Progenitor cell of endocrine pancreas (in vitro differentiated cells): ENCODE measurements around the gene FARS2. TPM values are rescaled to one million over a fixed set of nuclear protein-coding genes. Genes with fewer than 3 reads are reported as not detected.

Experiments
- DNase-seq: peaks from one replicate; pipeline ENCODE4 v3.0.0; 2021; ENCODE audit warnings: low spot score; ENCODE audit not compliant: unreplicated experiment
- H3K27ac Mint-ChIP-seq: 2 replicates; pipeline ENCODE4 v1.8.0; 2021; ENCODE audit warnings: mild to moderate bottlenecking, moderate library complexity, mixed read lengths
- H3K27me3 Mint-ChIP-seq: 2 replicates; pipeline ENCODE4 v1.8.0; 2021; ENCODE audit warnings: mixed read lengths
- H3K36me3 Mint-ChIP-seq: 2 replicates; pipeline ENCODE4 v1.8.0; 2022; ENCODE audit warnings: mixed read lengths; ENCODE audit not compliant: insufficient read depth
- H3K4me1 Mint-ChIP-seq: 2 replicates; pipeline ENCODE4 v1.8.0; 2021; ENCODE audit warnings: low read depth, mixed read lengths
- H3K4me3 Mint-ChIP-seq: 2 replicates; pipeline ENCODE4 v1.8.0; 2021; ENCODE audit warnings: low read depth, mild to moderate bottlenecking, moderate library complexity, mixed read lengths
- H3K9me3 Mint-ChIP-seq: 2 replicates; pipeline ENCODE4 v1.8.0; 2021; ENCODE audit warnings: low read depth, mixed read lengths
- CTCF ChIP-seq: fragments of 200-600 bp; sonication (generic); IDR thresholded peaks from one replicate; pipeline ENCODE4 v1.5.0; 2021; ENCODE audit warnings: antibody characterized with exemption, mild to moderate bottlenecking; ENCODE audit not compliant: unreplicated experiment
- total RNA-seq: library from RNA; stranded (reverse); gene quantifications from 2 replicates; pipeline ENCODE4 v1.2.1, GENCODE V29; 2021

Gene FARS2
- total RNA-seq, 1 donor from 2014 or later = 20.8 TPM

- Mint-ChIP-seq H3K4me1 (peaks cover 14% of the 10 kb centered on the region), H3K4me3 (no peak overlapping the region), H3K36me3 (no peaks in the 10 kb centered on the region), H3K9me3 (no peaks in the 10 kb centered on the region), H3K27ac (no peak overlapping the region), H3K27me3 (no peaks in the 10 kb centered on the region)
- DNase-seq = no peak
- no peak for TF ChIP-seq CTCF
Observed at GRCh38 chr6:5677219-5678000, 416.1 kb downstream of the FARS2 start.

- no peaks in the 10 kb centered on the region for H3K27me3 Mint-ChIP-seq
- TF ChIP-seq CTCF = no peak
- no peak for DNase-seq
- no peak overlapping the region for H3K4me3 Mint-ChIP-seq
- H3K36me3 Mint-ChIP-seq = no peaks in the 10 kb centered on the region
- no peak overlapping the region for H3K27ac Mint-ChIP-seq
- no peaks in the 10 kb centered on the region for H3K9me3 Mint-ChIP-seq
- H3K4me1 Mint-ChIP-seq = peaks cover 12% of the 10 kb centered on the region
Observed at GRCh38 chr6:5679270-5679669, 418.0 kb downstream of the FARS2 start.

GRCh38 chr6:5679691-5680090 lies 418.4 kb downstream of the FARS2 start:
- no peak for DNase-seq
- Mint-ChIP-seq H3K27ac (peak overlapping the region; percentile 71), H3K36me3 (no peaks in the 10 kb centered on the region), H3K4me3 (no peak overlapping the region), H3K9me3 (no peaks in the 10 kb centered on the region), H3K4me1 (peaks cover 12% of the 10 kb centered on the region), H3K27me3 (no peaks in the 10 kb centered on the region)
- TF ChIP-seq CTCF = no peak

- Mint-ChIP-seq H3K4me1 (peaks cover 12% of the 10 kb centered on the region), H3K36me3 (no peaks in the 10 kb centered on the region), H3K27me3 (no peaks in the 10 kb centered on the region), H3K4me3 (no peak overlapping the region), H3K9me3 (no peaks in the 10 kb centered on the region), H3K27ac (peak overlapping the region; percentile 71)
- DNase-seq = no peak
- no peak for TF ChIP-seq CTCF
Observed at GRCh38 chr6:5680095-5680494, 418.8 kb downstream of the FARS2 start.

- Mint-ChIP-seq H3K27me3 (no peaks in the 10 kb centered on the region), H3K9me3 (no peaks in the 10 kb centered on the region), H3K4me1 (peaks cover 12% of the 10 kb centered on the region), H3K27ac (no peak overlapping the region), H3K4me3 (no peak overlapping the region), H3K36me3 (no peaks in the 10 kb centered on the region)
- no peak for DNase-seq
- TF ChIP-seq CTCF = no peak
Observed at GRCh38 chr6:5681480-5681879, 420.2 kb downstream of the FARS2 start.
